RWPE2 (cell line): Measurements from ENCODE around the gene ABCB1.

Experiments used
- ATAC-seq: fragments of 200-7000 bp; cut with Tn5 transposase; 3 replicates; pipeline ENCODE4 v1.9.1; 2021; ENCODE audit warnings: low read depth
- DNase-seq: peaks from one replicate; pipeline ENCODE4 v3.0.0-alpha.2; 2020; ENCODE audit warnings: low spot score
- H3K27ac ChIP-seq: fragments of 450-650 bp; 2 replicates; pipeline ENCODE4 v1.5.1; 2017; ENCODE audit warnings: mild to moderate bottlenecking; ENCODE audit not compliant: poor library complexity, severe bottlenecking
- H3K27me3 ChIP-seq: fragments of 250-450 bp; sonication (Bioruptor Pico); 2 replicates; pipeline ENCODE4 v1.5.1; 2021; ENCODE audit warnings: mild to moderate bottlenecking, moderate library complexity; ENCODE audit not compliant: insufficient read depth, poor library complexity, severe bottlenecking
- H3K36me3 ChIP-seq: fragments of 250-450 bp; sonication (Bioruptor Pico); 2 replicates; pipeline ENCODE4 v1.5.1; 2020; ENCODE audit warnings: low read depth, mild to moderate bottlenecking, moderate library complexity
- H3K4me1 ChIP-seq: fragments of 250-450 bp; sonication (Bioruptor Pico); 2 replicates; pipeline ENCODE4 v1.5.1; 2021; ENCODE audit warnings: mild to moderate bottlenecking, moderate library complexity; ENCODE audit not compliant: insufficient read depth, poor library complexity, severe bottlenecking
- H3K4me3 ChIP-seq: fragments of 250-450 bp; sonication (Bioruptor Pico); 2 replicates; pipeline ENCODE4 v1.5.1; 2021; ENCODE audit warnings: mild to moderate bottlenecking, moderate library complexity; ENCODE audit not compliant: severe bottlenecking
- H3K9me3 ChIP-seq: fragments of 250-450 bp; sonication (Bioruptor Pico); 2 replicates; pipeline ENCODE4 v1.5.1; 2021; ENCODE audit warnings: mild to moderate bottlenecking, moderate library complexity; ENCODE audit not compliant: severe bottlenecking
- CTCF ChIP-seq: fragments of 450-650 bp; IDR thresholded peaks from one replicate; pipeline ENCODE4 v1.5.1; 2017; ENCODE audit warnings: mild to moderate bottlenecking, moderate library complexity; ENCODE audit not compliant: poor library complexity, severe bottlenecking

Gene ABCB1

GRCh38 chr7:87517136-87517815, 83.4 kb downstream of the ABCB1 start:
- H3K36me3 ChIP-seq = no peaks in the 10 kb centered on the region
- DNase-seq (no peak), ATAC-seq (no peak)
- H3K27me3 ChIP-seq = no peaks in the 10 kb centered on the region
- H3K4me1 ChIP-seq = no peaks in the 10 kb centered on the region
- no peak overlapping the region for H3K4me3 ChIP-seq
- no peaks in the 10 kb centered on the region for H3K9me3 ChIP-seq
- H3K27ac ChIP-seq = no peak overlapping the region
- TF ChIP-seq CTCF = no peak

GRCh38 chr7:87513735-87514335, 86.8 kb downstream of the ABCB1 start:
- Histone ChIP-seq H3K9me3 (no peaks in the 10 kb centered on the region), H3K36me3 (no peaks in the 10 kb centered on the region), H3K4me1 (no peaks in the 10 kb centered on the region), H3K4me3 (no peak overlapping the region), H3K27me3 (no peaks in the 10 kb centered on the region), H3K27ac (no peak overlapping the region)
- DNase-seq (no peak), ATAC-seq (no peak)
- no peak for TF ChIP-seq CTCF

- Histone ChIP-seq H3K4me1 (no peaks in the 10 kb centered on the region), H3K9me3 (no peaks in the 10 kb centered on the region), H3K27ac (no peak overlapping the region), H3K36me3 (no peaks in the 10 kb centered on the region), H3K27me3 (no peaks in the 10 kb centered on the region), H3K4me3 (no peak overlapping the region)
- TF ChIP-seq CTCF = no peak
- no peak for DNase-seq
- ATAC-seq = no peak
Observed at GRCh38 chr7:87512906-87513305, 87.8 kb downstream of the ABCB1 start.

- Histone ChIP-seq H3K4me1 (no peaks in the 10 kb centered on the region), H3K27ac (no peak overlapping the region), H3K9me3 (no peaks in the 10 kb centered on the region), H3K27me3 (no peaks in the 10 kb centered on the region), H3K4me3 (no peak overlapping the region), H3K36me3 (no peaks in the 10 kb centered on the region)
- ATAC-seq (no peak), DNase-seq (no peak)
- no peak for TF ChIP-seq CTCF
Observed at GRCh38 chr7:87511510-87511909, 89.2 kb downstream of the ABCB1 start.

GRCh38 chr7:87510411-87510875, 90.2 kb downstream of the ABCB1 start:
- no peaks in the 10 kb centered on the region for H3K27me3 ChIP-seq
- no peak for TF ChIP-seq CTCF
- H3K36me3 ChIP-seq = no peaks in the 10 kb centered on the region
- H3K4me1 ChIP-seq = no peaks in the 10 kb centered on the region
- H3K4me3 ChIP-seq = no peak overlapping the region
- H3K27ac ChIP-seq = no peak overlapping the region
- H3K9me3 ChIP-seq = no peaks in the 10 kb centered on the region
- ATAC-seq = no peak
- no peak for DNase-seq
